Testis (tissue), 2 donors: ENCODE results near the gene PRKN.

Experiments
- POLR2A ChIP-seq: fragments of 450-650 bp; IDR thresholded peaks from one replicate; pipeline ENCODE4 v1.6.1; 2017; ENCODE audit warnings: antibody characterized with exemption, mild to moderate bottlenecking, moderate library complexity
- TF ChIP-seq, protein P1 (sequence below), 3 experiments: fragments of 450-650 bp in 2 of 3; fragments of 200-600 bp in 1 of 3; sonication (generic) in 1 of 3; IDR thresholded peaks; one replicate each; pipeline ENCODE4 v1.5.1; 2016 to 2019; ENCODE audit warnings: antibody characterized with exemption in 3 of 3, mild to moderate bottlenecking in 2 of 3, moderate library complexity in 1 of 3

DNA sequence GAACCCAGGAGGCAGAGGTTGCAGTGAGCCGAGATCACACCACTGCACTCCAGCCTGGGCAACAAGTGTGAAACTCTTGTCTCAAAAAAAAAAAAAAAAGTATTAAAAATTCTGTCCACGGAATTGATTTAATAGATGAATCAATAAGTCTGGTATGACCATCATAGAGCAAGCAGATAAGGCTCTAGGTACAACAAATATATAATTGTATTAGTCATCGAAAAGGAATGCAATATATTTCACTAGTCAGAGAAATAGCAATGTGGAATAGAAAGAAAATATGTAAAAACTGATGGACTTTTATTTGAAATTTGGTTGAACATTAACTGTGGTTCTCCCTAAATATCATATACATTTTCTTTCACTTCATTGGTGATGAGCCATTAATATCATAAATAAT lies 976.9 kb downstream of the PRKN start:
- TF ChIP-seq POLR2A = no peak
- TF ChIP-seq, protein P1, sequence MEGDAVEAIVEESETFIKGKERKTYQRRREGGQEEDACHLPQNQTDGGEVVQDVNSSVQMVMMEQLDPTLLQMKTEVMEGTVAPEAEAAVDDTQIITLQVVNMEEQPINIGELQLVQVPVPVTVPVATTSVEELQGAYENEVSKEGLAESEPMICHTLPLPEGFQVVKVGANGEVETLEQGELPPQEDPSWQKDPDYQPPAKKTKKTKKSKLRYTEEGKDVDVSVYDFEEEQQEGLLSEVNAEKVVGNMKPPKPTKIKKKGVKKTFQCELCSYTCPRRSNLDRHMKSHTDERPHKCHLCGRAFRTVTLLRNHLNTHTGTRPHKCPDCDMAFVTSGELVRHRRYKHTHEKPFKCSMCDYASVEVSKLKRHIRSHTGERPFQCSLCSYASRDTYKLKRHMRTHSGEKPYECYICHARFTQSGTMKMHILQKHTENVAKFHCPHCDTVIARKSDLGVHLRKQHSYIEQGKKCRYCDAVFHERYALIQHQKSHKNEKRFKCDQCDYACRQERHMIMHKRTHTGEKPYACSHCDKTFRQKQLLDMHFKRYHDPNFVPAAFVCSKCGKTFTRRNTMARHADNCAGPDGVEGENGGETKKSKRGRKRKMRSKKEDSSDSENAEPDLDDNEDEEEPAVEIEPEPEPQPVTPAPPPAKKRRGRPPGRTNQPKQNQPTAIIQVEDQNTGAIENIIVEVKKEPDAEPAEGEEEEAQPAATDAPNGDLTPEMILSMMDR (IDR thresholded peaks at IDR 0.05) = no peak
